SK-N-SH (cell line): ENCODE data around the gene CDX1. TPM values are rescaled to one million over a fixed set of nuclear protein-coding genes. Genes with fewer than 3 reads are reported as not detected.
A peak's percentile ranks its signal among the peaks of the same experiment; 100 is the strongest.

Source experiments
- CTCF ChIA-PET: fragments of 300-600, 350-600 bp; formaldehyde crosslinking; extraction: SDS; loops from one replicate; lab custom pipeline; 2021; lab: Yijun Ruan, JAX
- POLR2A ChIA-PET: fragments of 350-600 bp; sonication (Branson Sonifier 250); formaldehyde crosslinking; extraction: SDS; loops from one replicate; lab custom pipeline; 2020; ENCODE audit warnings: antibody characterized with exemption, inconsistent platforms; lab: Yijun Ruan, JAX
- DNase-seq: peaks from one replicate; pipeline ENCODE4 v3.0.0; 2012
- H2AFZ ChIP-seq: fragments of 200-600 bp; sonication (generic); 2 replicates; pipeline ENCODE4 v1.8.1; 2016; ENCODE audit warnings: antibody characterized with exemption, mild to moderate bottlenecking, low read depth
- H3F3A ChIP-seq: fragments of 200-600 bp; sonication (generic); replicated peaks from 2 replicates; pipeline ENCODE3; 2016; ENCODE audit warnings: antibody characterized with exemption, mild to moderate bottlenecking; ENCODE audit not compliant: insufficient read depth
- H3K27ac ChIP-seq, 2 experiments: fragments of 200-500 bp in 1 of 2; fragments of 200-600 bp in 1 of 2; sonication (Bioruptor generic) in 1 of 2; sonication (generic), shearing (Covaris generic) in 1 of 2; 2 replicates each; pipeline versions ENCODE4 v1.5.1 to v1.6.1; 2014 to 2016; ENCODE audit warnings: low read depth in 2 of 2, inconsistent platforms in 1 of 2, low read length in 1 of 2, mild to moderate bottlenecking in 1 of 2, mixed read lengths in 1 of 2
- H3K27me3 ChIP-seq: fragments of 200-600 bp; sonication (generic), shearing (Covaris generic); 2 replicates; pipeline ENCODE4 v1.6.1; 2016; ENCODE audit warnings: mixed run types; ENCODE audit not compliant: insufficient read depth
- H3K36me3 ChIP-seq, 2 experiments: fragments of 200-500 bp in 1 of 2; fragments of 200-600 bp in 1 of 2; sonication (Bioruptor generic) in 1 of 2; sonication (generic) in 1 of 2; replicated peaks in 1 of 2; 2 replicates each; pipeline versions ENCODE3 to v1.5.1; 2014 to 2016; ENCODE audit warnings: low read length in 1 of 2, mild to moderate bottlenecking in 1 of 2; ENCODE audit not compliant: insufficient read depth in 2 of 2, control insufficient read depth in 1 of 2
- H3K4me1 ChIP-seq, 2 experiments: fragments of 200-500 bp in 1 of 2; fragments of 200-600 bp in 1 of 2; sonication (Bioruptor generic) in 1 of 2; sonication (generic), shearing (Covaris generic) in 1 of 2; 2 replicates each; pipeline versions ENCODE4 v1.5.1 to v1.6.1; 2014 to 2016; ENCODE audit warnings: low read depth in 1 of 2, low read length in 1 of 2, mixed run types in 1 of 2; ENCODE audit not compliant: insufficient read depth in 2 of 2, control insufficient read depth in 1 of 2
- H3K4me2 ChIP-seq: fragments of 200-600 bp; sonication (generic), shearing (Covaris generic); 2 replicates; pipeline ENCODE4 v1.6.1; 2017; ENCODE audit warnings: mixed run types
- H3K4me3 ChIP-seq, 2 experiments: fragments of 200-500 bp in 1 of 2; fragments of 200-600 bp in 1 of 2; sonication (Bioruptor generic) in 1 of 2; sonication (generic), shearing (Covaris generic) in 1 of 2; 2 replicates each; pipeline versions ENCODE4 v1.5.1 to v1.8.1; 2014 to 2016; ENCODE audit warnings: low read depth in 2 of 2, inconsistent platforms in 1 of 2, low read length in 1 of 2, mild to moderate bottlenecking in 1 of 2, mixed read lengths in 1 of 2, moderate library complexity in 1 of 2
- H3K79me2 ChIP-seq: fragments of 200-600 bp; sonication (generic); 2 replicates; pipeline ENCODE4 v1.8.1; 2017; ENCODE audit warnings: mild to moderate bottlenecking; ENCODE audit not compliant: insufficient read depth
- H3K9ac ChIP-seq: fragments of 200-600 bp; sonication (generic); 2 replicates; pipeline ENCODE4 v1.6.1; 2017; ENCODE audit warnings: mixed run types
- H3K9me2 ChIP-seq: fragments of 200-600 bp; sonication (generic); 2 replicates; pipeline ENCODE4 v1.6.1; 2017; ENCODE audit warnings: mixed run types
- H3K9me3 ChIP-seq: fragments of 200-600 bp; sonication (generic); 2 replicates; pipeline ENCODE4 v1.6.1; 2017; ENCODE audit warnings: mixed run types, mild to moderate bottlenecking, moderate library complexity
- H4K20me1 ChIP-seq: fragments of 200-600 bp; sonication (generic); 2 replicates; pipeline ENCODE4 v1.6.1; 2017; ENCODE audit warnings: mild to moderate bottlenecking, mixed run types; ENCODE audit not compliant: insufficient read depth
- CTCF ChIP-seq: fragments of 200-600 bp; sonication (generic); IDR thresholded peaks from 2 replicates; pipeline ENCODE4 v1.6.1; 2017; ENCODE audit warnings: antibody characterized with exemption, mild to moderate bottlenecking, moderate library complexity
- GATA2 ChIP-seq: sonication (generic); formaldehyde crosslinking; IDR thresholded peaks from 2 replicates; pipeline ENCODE4 v1.5.0; 2020; ENCODE audit warnings: mild to moderate bottlenecking, missing genetic modification reagents
- NRF1 ChIP-seq: IDR thresholded peaks from 2 replicates; pipeline ENCODE4 v1.6.1; 2012; ENCODE audit warnings: low read depth, mild to moderate bottlenecking, low read length
- REST ChIP-seq: IDR thresholded peaks from 2 replicates; pipeline ENCODE4 v1.6.1; 2012; ENCODE audit warnings: mild to moderate bottlenecking, low read depth, low read length, moderate library complexity
- RXRA ChIP-seq: IDR thresholded peaks from 2 replicates; pipeline ENCODE4 v1.4.0; 2012; ENCODE audit warnings: low read depth, mild to moderate bottlenecking, borderline replicate concordance
- USF2 ChIP-seq: fragments of 150-350 bp; IDR thresholded peaks from 2 replicates; pipeline ENCODE4 v1.6.1; 2017; ENCODE audit warnings: antibody characterized with exemption, low read length, low read depth, borderline replicate concordance
- WGBS: methylation state at CpG from one replicate; pipeline ENCODE4 v1.1.6; 2017; ENCODE audit warnings: low lambda C conversion rate; 5-methylcytosine and 5-hydroxymethylcytosine counted together
- polyA plus RNA-seq, 3 experiments: library from polyadenylated mRNA; depleted of rRNA; stranded (reverse); fragments of >200 nt; gene quantifications; 2 replicates each; pipeline ENCODE4 v1.2.3, GENCODE V29; 2012
- TF ChIP-seq, protein P1 (sequence below): IDR thresholded peaks from 2 replicates; pipeline ENCODE4 v1.4.0; 2012; ENCODE audit warnings: low read depth, borderline replicate concordance

Gene CDX1
- polyA plus RNA-seq, 1 of the 3 experiments (the other 2 are of a cell fraction), result 0.23 TPM

- CTCF ChIA-PET, result interaction anchor here (0.9 to 9.7 kb wide), 30 partner anchors 8 to 385 kb away, joined by 3 to 173 read pairs (median 8); partner anchors contain the start of gene PDGFRB
- DNase-seq, result peak; percentile 50
Measured at GRCh38 chr5:150219142-150219541, 52.6 kb downstream of the CDX1 start.

DNA sequence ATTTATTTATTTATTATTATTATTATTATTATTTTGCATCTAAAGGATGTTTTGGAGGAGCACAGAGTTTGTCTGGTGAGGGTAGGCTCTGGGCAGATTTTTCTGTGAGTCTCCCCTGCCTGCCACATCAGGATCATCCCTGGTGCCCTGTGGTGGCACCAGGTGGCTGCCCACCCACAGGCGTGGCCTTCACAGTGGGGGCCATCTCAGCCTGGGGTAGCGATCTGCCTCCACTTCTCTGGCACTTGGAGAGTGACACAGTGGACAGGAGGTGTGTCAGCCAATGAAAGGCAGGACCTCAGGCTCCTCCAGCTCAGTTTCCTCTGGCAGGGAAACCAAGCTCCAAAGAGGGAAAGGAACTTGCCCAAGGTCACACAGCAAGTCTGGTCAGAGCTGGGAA lies 53.3 kb downstream of the CDX1 start:
- H3K4me1 ChIP-seq, result no peaks in the 10 kb centered on the region
- H3K9ac ChIP-seq, result no peak overlapping the region
- no peak for DNase-seq
- POLR2A ChIA-PET, result interaction anchor here (0.6 kb wide), 1 partner anchor 48 kb away, joined by 3 read pairs; no protein-coding TSS in a partner anchor
- H3K9me2 ChIP-seq, result no peaks in the 10 kb centered on the region
- WGBS, result no CpG with 5 or more reads among the region's 2 CpGs
- no peaks in the 10 kb centered on the region for H3K79me2 ChIP-seq
- no peak for TF ChIP-seq USF2
- no peak for TF ChIP-seq GATA2
- TF ChIP-seq REST, result no peak
- TF ChIP-seq, protein P1, sequence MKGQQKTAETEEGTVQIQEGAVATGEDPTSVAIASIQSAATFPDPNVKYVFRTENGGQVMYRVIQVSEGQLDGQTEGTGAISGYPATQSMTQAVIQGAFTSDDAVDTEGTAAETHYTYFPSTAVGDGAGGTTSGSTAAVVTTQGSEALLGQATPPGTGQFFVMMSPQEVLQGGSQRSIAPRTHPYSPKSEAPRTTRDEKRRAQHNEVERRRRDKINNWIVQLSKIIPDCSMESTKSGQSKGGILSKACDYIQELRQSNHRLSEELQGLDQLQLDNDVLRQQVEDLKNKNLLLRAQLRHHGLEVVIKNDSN, result no peak
- no peak for TF ChIP-seq NRF1
- TF ChIP-seq CTCF, result no peak
- TF ChIP-seq, all 33 proteins: peak for 0
- CTCF ChIA-PET, result interaction anchor here (0.9 to 9.7 kb wide), 8 partner anchors 59 to 386 kb away, joined by 3 to 173 read pairs (median 12); no protein-coding TSS in a partner anchor
- H4K20me1 ChIP-seq, result no peaks in the 10 kb centered on the region
- no peaks in the 10 kb centered on the region for H3K36me3 ChIP-seq
- H3K27ac ChIP-seq, result no peak overlapping the region
- no peak overlapping the region for H3K4me2 ChIP-seq
- no peak overlapping the region for H2AFZ ChIP-seq
- no peaks in the 10 kb centered on the region for H3K9me3 ChIP-seq
- no peaks in the 10 kb centered on the region for H3K27me3 ChIP-seq
- H3K4me3 ChIP-seq, result no peak overlapping the region
- no peaks in the 10 kb centered on the region for H3F3A ChIP-seq

More at GRCh38 chr5:150219142-150219541, 52.6 kb downstream of the CDX1 start:
- no peak overlapping the region for H3K4me3 ChIP-seq
- H3K9me2 ChIP-seq, result no peaks in the 10 kb centered on the region
- POLR2A ChIA-PET, result interaction anchor here (0.5 kb wide), 1 partner anchor 132 kb away, joined by 3 read pairs; no protein-coding TSS in a partner anchor
- no peak overlapping the region for H3K27ac ChIP-seq
- H3F3A ChIP-seq, result no peaks in the 10 kb centered on the region
- no peaks in the 10 kb centered on the region for H3K9me3 ChIP-seq
- no peak overlapping the region for H3K4me2 ChIP-seq
- H3K79me2 ChIP-seq, result no peaks in the 10 kb centered on the region
- no peaks in the 10 kb centered on the region for H3K36me3 ChIP-seq
- peak; percentile 20; the same call in 1 of the 2 replicates for TF ChIP-seq USF2
- no peak for TF ChIP-seq RXRA
- TF ChIP-seq, protein P1, result peak; percentile 68; the same call in 1 of the 2 replicates
- no peaks in the 10 kb centered on the region for H3K27me3 ChIP-seq
- no peak overlapping the region for H3K9ac ChIP-seq
- H2AFZ ChIP-seq, result no peak overlapping the region
- H4K20me1 ChIP-seq, result no peaks in the 10 kb centered on the region
- no peaks in the 10 kb centered on the region for H3K4me1 ChIP-seq
